Vagina (tissue), 2 donors: ENCODE results near the gene MS4A10. TPM values are rescaled to one million over a fixed set of nuclear protein-coding genes. Genes with fewer than 3 reads are reported as not detected.

ENCODE experiments used
- DNase-seq, 2 donors: peaks; one replicate each; pipeline ENCODE4 v3.0.0-alpha.2; 2017; ENCODE audit errors: extremely low spot score in 2 of 2
- H3K27ac ChIP-seq: fragments of 200-600 bp; sonication (generic); one replicate; pipeline ENCODE4 v1.5.1; 2019
- H3K27me3 ChIP-seq: fragments of 200-600 bp; sonication (generic); one replicate; pipeline ENCODE4 v1.5.1; 2019
- H3K36me3 ChIP-seq, 2 donors: fragments of 200-600 bp; sonication (generic); one replicate each; pipeline ENCODE4 v1.5.1; 2017 to 2019
- H3K4me1 ChIP-seq: fragments of 200-600 bp; sonication (generic); one replicate; pipeline ENCODE4 v1.5.1; 2019
- H3K4me3 ChIP-seq, 2 donors: fragments of 200-600 bp; sonication (generic); 1 replicate in 1 of 2; 2 replicates in 1 of 2; pipeline ENCODE4 v1.5.1; 2016 to 2019
- H3K9me3 ChIP-seq: fragments of 200-600 bp; sonication (generic); one replicate; pipeline ENCODE4 v1.5.1; 2019
- CTCF ChIP-seq, 3 experiments: fragments of 450-650 bp in 2 of 3; fragments of 200-600 bp in 1 of 3; sonication (generic) in 1 of 3; IDR thresholded peaks; one replicate each; pipeline ENCODE4 v1.5.1; 2017 to 2019; ENCODE audit warnings: antibody characterized with exemption in 3 of 3, mild to moderate bottlenecking in 2 of 3, moderate library complexity in 2 of 3
- POLR2A ChIP-seq, 2 donors: fragments of 450-650 bp; IDR thresholded peaks; one replicate each; pipeline ENCODE4 v1.6.1; 2017; ENCODE audit warnings: antibody characterized with exemption in 2 of 2, mild to moderate bottlenecking in 2 of 2, moderate library complexity in 2 of 2
- POLR2AphosphoS5 ChIP-seq, 2 donors: sonication (generic); formaldehyde crosslinking; IDR thresholded peaks; one replicate each; pipeline ENCODE4 v1.9.0; 2017; ENCODE audit warnings: antibody characterized with exemption in 2 of 2, mild to moderate bottlenecking in 2 of 2, low read depth in 1 of 2; ENCODE audit not compliant: insufficient read depth in 1 of 2
- intact Hi-C: fragments of 100-400 bp; cut with DNase I; formaldehyde crosslinking; loops from one replicate; pipeline ENCODE4 v1.15.1; 2023
- total RNA-seq: library from RNA; depleted of rRNA; stranded (reverse); fragments of >200 nt; gene quantifications from one replicate; pipeline ENCODE4 v1.2.3, GENCODE V29; 2016

Gene MS4A10
- total RNA-seq, 1 donor from 2014 or later = not detected

GRCh38 chr11:60838132-60838531 lies 53.0 kb downstream of the MS4A10 start:
- no peaks in the 10 kb centered on the region for H3K9me3 ChIP-seq
- no peaks in the 10 kb centered on the region for H3K36me3 ChIP-seq
- no peaks in the 10 kb centered on the region for H3K27me3 ChIP-seq
- peaks cover 19% of the 10 kb centered on the region for H3K4me1 ChIP-seq
- TF ChIP-seq CTCF (IDR thresholded peaks at IDR 0.05) (no peak), POLR2A (IDR thresholded peaks at IDR 0.05) (no peak), POLR2AphosphoS5 (IDR thresholded peaks at IDR 0.05; ENCODE audit: insufficient read depth in 1 of 2, low read depth in 1 of 2) (no peak)
- DNase-seq = no peak
- intact Hi-C loops = no loop called here
- H3K4me3 ChIP-seq = no peak overlapping the region
- H3K27ac ChIP-seq = no peak overlapping the region

- intact Hi-C loops = loop anchor here (5.0 kb wide), 1 partner anchor 67 kb away; the partner anchor contains the start of gene PRPF19
- peaks cover 38% of the 10 kb centered on the region for H3K4me1 ChIP-seq
- no peak for DNase-seq
- TF ChIP-seq CTCF (IDR thresholded peaks at IDR 0.05) (no peak), POLR2A (IDR thresholded peaks at IDR 0.05) (no peak), POLR2AphosphoS5 (IDR thresholded peaks at IDR 0.05; ENCODE audit: insufficient read depth in 1 of 2, low read depth in 1 of 2) (no peak)
- no peaks in the 10 kb centered on the region for H3K36me3 ChIP-seq
- no peaks in the 10 kb centered on the region for H3K27me3 ChIP-seq
- no peaks in the 10 kb centered on the region for H3K9me3 ChIP-seq
- H3K27ac ChIP-seq = peak overlapping the region; percentile 67
- H3K4me3 ChIP-seq = peak overlapping the region in 1 of 2 donors; percentile 86
Observed at GRCh38 chr11:60840470-60841430, 55.6 kb downstream of the MS4A10 start.

GRCh38 chr11:60841797-60842667 lies 56.9 kb downstream of the MS4A10 start, which contains the start of gene CCDC86:
Gene CCDC86 (plus strand): TSS chr11:60842113. CDS start chr11:60842125, 12 bp downstream.
- Histone ChIP-seq H3K4me1 (peaks cover 38% of the 10 kb centered on the region), H3K27ac (peak within 1 kb of the TSS; percentile 67), H3K36me3 (no peaks in the 10 kb centered on the region), H3K4me3 (peak within 1 kb of the TSS; percentile 75 to 86), H3K27me3 (no peaks in the 10 kb centered on the region), H3K9me3 (no peaks in the 10 kb centered on the region)
- peak in 1 of 2 donors; percentile 97 for DNase-seq
- no peak for TF ChIP-seq CTCF (IDR thresholded peaks at IDR 0.05)
- peak; percentile 86 to 98 for TF ChIP-seq POLR2AphosphoS5 (IDR thresholded peaks at IDR 0.05; ENCODE audit: insufficient read depth in 1 of 2, low read depth in 1 of 2)
- TF ChIP-seq POLR2A (IDR thresholded peaks at IDR 0.05) = no peak
- intact Hi-C loops = loop anchor here (5.0 kb wide), 1 partner anchor 65 kb away; the partner anchor contains the start of gene PRPF19

GRCh38 chr11:60842668-60843600 lies 57.8 kb downstream of the MS4A10 start:
- H3K4me1 ChIP-seq = peaks cover 38% of the 10 kb centered on the region
- H3K9me3 ChIP-seq = no peaks in the 10 kb centered on the region
- peak overlapping the region; percentile 75 to 86 for H3K4me3 ChIP-seq
- no peak for TF ChIP-seq POLR2AphosphoS5 (IDR thresholded peaks at IDR 0.05; ENCODE audit: insufficient read depth in 1 of 2, low read depth in 1 of 2)
- no peak for TF ChIP-seq POLR2A (IDR thresholded peaks at IDR 0.05)
- TF ChIP-seq CTCF (IDR thresholded peaks at IDR 0.05) = no peak
- H3K36me3 ChIP-seq = peaks cover 0 to 4% of the 10 kb centered on the region in 2 donors
- intact Hi-C loops = loop anchor here (5.0 kb wide), 1 partner anchor 64 kb away; the partner anchor contains the start of gene PRPF19
- no peak for DNase-seq
- H3K27me3 ChIP-seq = no peaks in the 10 kb centered on the region
- H3K27ac ChIP-seq = peak overlapping the region; percentile 67
